ENCODE results near the gene MAMDC2.
"Not testable (repeated sequence)": the region's sequence is repeated elsewhere in the genome, so short reads cannot be mapped to it uniquely, and the experiment has no call there.

The MAMDC2 gene

GRCh38 chr9:70036641-70037040 is 7.0 kb upstream of the MAMDC2 start:
- peak; percentile 14 for DNase-seq (ENCODE audit: low read depth, low spot score)

GRCh38 chr9:70038171-70038621 is 5.5 kb upstream of the MAMDC2 start:
- DNase-seq (ENCODE audit: low read depth, low spot score), result not testable (repeated sequence)

- DNase-seq (ENCODE audit: low read depth, low spot score), result no peak
These were observed 3.2 kb upstream of the MAMDC2 start for GRCh38 chr9:70040376-70040903.

GRCh38 chr9:70042461-70043215 is 1.0 kb upstream of the MAMDC2 start:
- no peak for DNase-seq (ENCODE audit: low read depth, low spot score)

- peak; percentile 57 for DNase-seq (ENCODE audit: low read depth, low spot score)
These were observed 363 bp upstream of the MAMDC2 start for GRCh38 chr9:70043285-70043684.

GRCh38 chr9:70044490-70045307 is 1.1 kb downstream of the MAMDC2 start:
- DNase-seq (ENCODE audit: low read depth, low spot score), result peak; percentile 49

GRCh38 chr9:70045452-70045851 is 1.8 kb downstream of the MAMDC2 start:
- no peak for DNase-seq (ENCODE audit: low read depth, low spot score)

- peak; percentile 3 for DNase-seq (ENCODE audit: low read depth, low spot score)
These were observed 2.8 kb downstream of the MAMDC2 start for GRCh38 chr9:70046274-70047070.

GRCh38 chr9:70049236-70049635 is 5.6 kb downstream of the MAMDC2 start:
- DNase-seq (ENCODE audit: low read depth, low spot score), result no peak

- DNase-seq (ENCODE audit: low read depth, low spot score), result no peak
These were observed 6.1 kb downstream of the MAMDC2 start for GRCh38 chr9:70049672-70050271.

- DNase-seq (ENCODE audit: low read depth, low spot score), result no peak
These were observed 9.1 kb downstream of the MAMDC2 start for GRCh38 chr9:70052768-70053167.

- DNase-seq (ENCODE audit: low read depth, low spot score), result no peak
These were observed 10.2 kb downstream of the MAMDC2 start for GRCh38 chr9:70053864-70054263.

- no peak for DNase-seq (ENCODE audit: low read depth, low spot score)
These were observed 10.9 kb downstream of the MAMDC2 start for GRCh38 chr9:70054521-70054920.

- DNase-seq (ENCODE audit: low read depth, low spot score), result no peak
These were observed 12.0 kb downstream of the MAMDC2 start for GRCh38 chr9:70055406-70056210.

GRCh38 chr9:70056211-70056944 is 12.7 kb downstream of the MAMDC2 start:
- DNase-seq (ENCODE audit: low read depth, low spot score), result no peak

GRCh38 chr9:70058569-70059116 is 15.0 kb downstream of the MAMDC2 start:
- DNase-seq (ENCODE audit: low read depth, low spot score), result no peak

GRCh38 chr9:70060148-70060882 is 16.7 kb downstream of the MAMDC2 start:
- no peak for DNase-seq (ENCODE audit: low read depth, low spot score)

- no peak for DNase-seq (ENCODE audit: low read depth, low spot score)
These were observed 17.3 kb downstream of the MAMDC2 start for GRCh38 chr9:70060883-70061507.
